Suppressor macrophage treated with lipopolysaccharide for 1 hour (primary cell): ENCODE results near the gene FOXO6.
A peak's percentile ranks its signal among the peaks of the same experiment; 100 is the strongest.

Experiments
- DNase-seq, 3 donors: peaks; one replicate each; pipeline ENCODE4 v3.0.0-alpha.2; 2020 to 2022

FOXO6 gene

GRCh38 chr1:41428738-41429640, 67.8 kb downstream of the FOXO6 start:
- no peak for DNase-seq

- DNase-seq: peak in 1 of 3 donors; percentile 18
These were observed 68.4 kb downstream of the FOXO6 start for GRCh38 chr1:41429641-41430035.

DNA sequence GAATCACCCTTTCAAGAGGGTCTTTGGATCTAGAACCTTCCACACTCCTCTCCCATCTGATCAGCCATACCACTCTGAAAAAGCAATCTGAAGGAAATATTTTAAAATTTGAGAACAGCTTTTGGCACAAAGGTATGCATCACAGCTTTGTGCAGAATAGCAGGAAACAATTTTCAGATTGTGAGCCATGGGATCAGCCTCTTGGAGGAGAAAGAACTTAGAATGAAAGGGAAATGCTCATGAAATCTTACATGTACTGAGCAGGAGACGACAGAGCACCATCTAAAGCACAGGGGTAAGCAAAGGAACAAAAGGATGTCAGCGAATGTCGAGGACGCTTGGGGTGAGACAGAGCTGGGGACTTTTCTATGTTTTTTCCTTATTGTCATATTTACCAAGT, 68.8 kb downstream of the FOXO6 start:
- no peak for DNase-seq

DNA sequence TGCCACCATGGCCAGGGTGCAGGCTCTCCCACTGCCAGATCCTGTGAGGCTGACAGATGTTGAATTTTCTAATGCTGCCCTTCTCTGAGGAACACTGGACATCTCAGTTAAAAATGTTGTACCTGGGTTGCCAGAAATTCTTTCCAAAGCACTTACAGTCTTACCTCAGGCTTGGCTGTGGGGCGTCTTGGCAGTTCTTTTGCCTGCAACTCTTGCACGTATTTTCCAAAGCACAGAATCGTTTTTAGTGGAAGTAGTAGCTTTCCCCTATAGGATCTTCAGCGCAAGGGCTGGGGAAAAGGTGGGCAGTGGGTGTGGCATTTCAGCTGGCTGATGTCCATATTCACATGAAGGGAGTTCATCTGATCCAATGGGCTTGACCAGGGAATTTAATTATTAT, 69.3 kb downstream of the FOXO6 start:
- DNase-seq: no peak

GRCh38 chr1:41431490-41432350, 70.5 kb downstream of the FOXO6 start:
- no peak for DNase-seq
